DND-41 (cell line): ENCODE measurements around the gene NOL4L.

ENCODE experiments used
- ATAC-seq: fragments of 200-7000 bp; cut with Tn5 transposase; 3 replicates; pipeline ENCODE4 v1.9.1; 2021; ENCODE audit warnings: low read depth; ENCODE audit not compliant: insufficient read depth
- DNase-seq: peaks from one replicate; pipeline ENCODE4 v3.0.0-alpha.2; 2020
- H2AFZ ChIP-seq: 2 replicates; pipeline ENCODE4 v1.6.0; 2012; ENCODE audit warnings: low read depth, low read length
- H3K27ac ChIP-seq: 2 replicates; pipeline ENCODE4 v1.5.1; 2012; ENCODE audit warnings: low read length, inconsistent platforms
- H3K27me3 ChIP-seq: fragments of 200-600 bp; sonication (generic); 2 replicates; pipeline ENCODE4 v1.6.0; 2012; ENCODE audit warnings: low read length, mild to moderate bottlenecking, inconsistent platforms; ENCODE audit not compliant: insufficient read depth, poor library complexity
- H3K36me3 ChIP-seq: 2 replicates; pipeline ENCODE4 v1.5.1; 2012; ENCODE audit warnings: low read length, inconsistent platforms; ENCODE audit not compliant: insufficient read depth
- H3K4me1 ChIP-seq: 2 replicates; pipeline ENCODE4 v1.5.1; 2012; ENCODE audit warnings: mild to moderate bottlenecking, low read length; ENCODE audit not compliant: insufficient read depth
- H3K4me2 ChIP-seq: 2 replicates; pipeline ENCODE4 v1.6.0; 2012; ENCODE audit warnings: mild to moderate bottlenecking, moderate library complexity, low read length, inconsistent platforms; ENCODE audit not compliant: insufficient read depth
- H3K4me3 ChIP-seq, 2 experiments: fragments of 200-600 bp in 1 of 2; shearing (Covaris generic) in 1 of 2; 2 replicates each; pipeline ENCODE4 v1.5.1; 2012 to 2016; ENCODE audit warnings: inconsistent platforms in 2 of 2, low read length in 2 of 2, mild to moderate bottlenecking in 2 of 2, low read depth in 1 of 2, moderate library complexity in 1 of 2
- H3K79me2 ChIP-seq: 2 replicates; pipeline ENCODE4 v1.6.0; 2012; ENCODE audit warnings: low read length, inconsistent platforms; ENCODE audit not compliant: insufficient read depth
- H3K9ac ChIP-seq: 2 replicates; pipeline ENCODE4 v1.6.0; 2012; ENCODE audit warnings: low read depth, mild to moderate bottlenecking, inconsistent platforms, low read length, moderate library complexity
- H3K9me3 ChIP-seq: 2 replicates; pipeline ENCODE4 v1.5.1; 2012; ENCODE audit warnings: low read length, moderate library complexity, mild to moderate bottlenecking, inconsistent platforms; ENCODE audit not compliant: insufficient read depth, severe bottlenecking
- H4K20me1 ChIP-seq: 2 replicates; pipeline ENCODE4 v1.6.0; 2012; ENCODE audit warnings: low read length; ENCODE audit not compliant: insufficient read depth
- CTCF ChIP-seq: IDR thresholded peaks from 2 replicates; pipeline ENCODE4 v1.5.1; 2012; ENCODE audit warnings: borderline replicate concordance, low read length, moderate library complexity, mild to moderate bottlenecking; ENCODE audit not compliant: poor library complexity, severe bottlenecking; ENCODE audit errors: extremely low read depth
- EZH2 ChIP-seq: IDR thresholded peaks from 3 replicates; pipeline ENCODE4 v1.6.1; 2012; ENCODE audit warnings: borderline replicate concordance, low read depth, mild to moderate bottlenecking, moderate library complexity, low read length, inconsistent platforms; ENCODE audit not compliant: severe bottlenecking

Gene NOL4L

DNA sequence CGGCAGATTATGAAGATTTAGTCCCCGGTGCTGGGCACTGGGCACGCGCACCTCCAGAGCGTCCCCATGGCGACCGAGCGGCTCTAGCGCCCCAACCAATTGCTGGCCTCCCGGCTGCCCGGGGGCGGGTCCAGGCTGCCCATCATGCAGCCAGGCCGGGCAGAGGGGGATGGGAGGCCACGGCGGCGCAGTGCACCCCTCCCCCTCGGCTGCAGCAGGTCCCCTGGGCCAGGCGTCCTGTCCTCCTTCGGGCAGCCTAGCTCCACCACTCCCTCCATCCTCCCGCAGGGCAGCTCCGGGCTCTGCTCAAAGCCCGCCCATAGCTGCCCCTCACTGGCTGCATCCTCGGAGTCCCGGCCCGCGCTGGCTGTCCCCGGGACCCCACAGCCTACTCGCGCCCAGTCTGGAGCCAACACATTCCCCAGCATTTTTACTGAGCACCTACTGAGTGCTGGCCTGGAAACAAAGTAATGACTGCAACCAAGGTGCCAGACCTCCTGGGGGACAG, 127.6 kb downstream of the NOL4L start:
- Histone ChIP-seq H3K4me1 (no peaks in the 10 kb centered on the region), H2AFZ (no peak overlapping the region), H3K36me3 (peaks cover 73% of the 10 kb centered on the region), H4K20me1 (peaks cover 71% of the 10 kb centered on the region), H3K4me3 (no peak overlapping the region), H3K4me2 (no peak overlapping the region), H3K9me3 (no peaks in the 10 kb centered on the region), H3K27me3 (no peaks in the 10 kb centered on the region), H3K79me2 (peaks cover 35% of the 10 kb centered on the region), H3K27ac (no peak overlapping the region), H3K9ac (no peak overlapping the region)
- ATAC-seq (no peak), DNase-seq (no peak)
- TF ChIP-seq CTCF: no peak
- TF ChIP-seq EZH2: no peak

DNA sequence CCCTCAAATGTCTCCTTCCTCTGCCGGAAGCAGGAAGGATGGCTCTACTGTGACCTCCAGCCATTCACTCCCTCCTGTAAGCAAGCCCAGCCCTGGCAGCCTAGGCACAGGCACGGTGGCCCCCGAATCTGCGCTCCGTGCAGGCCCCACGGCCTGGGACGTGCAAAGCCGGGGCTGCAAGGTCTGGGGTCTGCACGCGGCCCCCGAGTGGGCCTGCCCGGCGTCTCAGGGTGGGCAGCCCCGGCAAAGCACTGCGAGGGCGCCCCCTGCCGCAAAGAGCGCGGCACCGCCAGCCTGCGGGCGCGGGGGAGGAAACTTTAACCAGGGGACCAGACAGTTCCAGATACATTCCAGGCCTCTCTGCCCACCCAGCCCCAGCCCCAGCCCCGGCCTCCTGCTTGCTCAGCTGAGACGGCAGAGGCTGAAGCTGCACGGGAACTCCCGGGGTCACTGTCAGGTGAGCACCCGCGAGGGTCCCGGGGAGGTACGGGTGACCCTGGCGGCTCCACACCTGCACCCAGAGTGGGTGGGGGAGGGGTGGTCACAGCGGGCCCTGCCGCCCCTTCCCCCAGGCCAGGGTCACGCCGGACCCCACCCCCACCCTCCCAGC, 128.2 kb downstream of the NOL4L start:
- no peak overlapping the region for H3K4me2 ChIP-seq
- H2AFZ ChIP-seq: no peak overlapping the region
- DNase-seq (no peak), ATAC-seq (no peak)
- H3K79me2 ChIP-seq: peaks cover 33% of the 10 kb centered on the region
- peaks cover 73% of the 10 kb centered on the region for H3K36me3 ChIP-seq
- no peaks in the 10 kb centered on the region for H3K9me3 ChIP-seq
- no peaks in the 10 kb centered on the region for H3K4me1 ChIP-seq
- H3K27ac ChIP-seq: no peak overlapping the region
- H4K20me1 ChIP-seq: peaks cover 68% of the 10 kb centered on the region
- no peaks in the 10 kb centered on the region for H3K27me3 ChIP-seq
- H3K9ac ChIP-seq: no peak overlapping the region
- H3K4me3 ChIP-seq: no peak overlapping the region
- TF ChIP-seq CTCF: peak; percentile 26
- TF ChIP-seq EZH2: no peak

- H3K9ac ChIP-seq: no peak overlapping the region
- H2AFZ ChIP-seq: no peak overlapping the region
- H3K9me3 ChIP-seq: no peaks in the 10 kb centered on the region
- DNase-seq: no peak
- no peak overlapping the region for H3K4me2 ChIP-seq
- H3K79me2 ChIP-seq: peaks cover 29% of the 10 kb centered on the region
- ATAC-seq: no peak
- H3K36me3 ChIP-seq: peaks cover 77% of the 10 kb centered on the region
- no peak overlapping the region for H3K27ac ChIP-seq
- no peak overlapping the region for H3K4me3 ChIP-seq
- no peaks in the 10 kb centered on the region for H3K27me3 ChIP-seq
- TF ChIP-seq CTCF (no peak), EZH2 (no peak)
- H3K4me1 ChIP-seq: no peaks in the 10 kb centered on the region
- peaks cover 71% of the 10 kb centered on the region for H4K20me1 ChIP-seq
These were observed 129.0 kb downstream of the NOL4L start for GRCh38 chr20:32455901-32456701.
